ENCODE data around the gene IRX5.

IRX5 gene

DNA sequence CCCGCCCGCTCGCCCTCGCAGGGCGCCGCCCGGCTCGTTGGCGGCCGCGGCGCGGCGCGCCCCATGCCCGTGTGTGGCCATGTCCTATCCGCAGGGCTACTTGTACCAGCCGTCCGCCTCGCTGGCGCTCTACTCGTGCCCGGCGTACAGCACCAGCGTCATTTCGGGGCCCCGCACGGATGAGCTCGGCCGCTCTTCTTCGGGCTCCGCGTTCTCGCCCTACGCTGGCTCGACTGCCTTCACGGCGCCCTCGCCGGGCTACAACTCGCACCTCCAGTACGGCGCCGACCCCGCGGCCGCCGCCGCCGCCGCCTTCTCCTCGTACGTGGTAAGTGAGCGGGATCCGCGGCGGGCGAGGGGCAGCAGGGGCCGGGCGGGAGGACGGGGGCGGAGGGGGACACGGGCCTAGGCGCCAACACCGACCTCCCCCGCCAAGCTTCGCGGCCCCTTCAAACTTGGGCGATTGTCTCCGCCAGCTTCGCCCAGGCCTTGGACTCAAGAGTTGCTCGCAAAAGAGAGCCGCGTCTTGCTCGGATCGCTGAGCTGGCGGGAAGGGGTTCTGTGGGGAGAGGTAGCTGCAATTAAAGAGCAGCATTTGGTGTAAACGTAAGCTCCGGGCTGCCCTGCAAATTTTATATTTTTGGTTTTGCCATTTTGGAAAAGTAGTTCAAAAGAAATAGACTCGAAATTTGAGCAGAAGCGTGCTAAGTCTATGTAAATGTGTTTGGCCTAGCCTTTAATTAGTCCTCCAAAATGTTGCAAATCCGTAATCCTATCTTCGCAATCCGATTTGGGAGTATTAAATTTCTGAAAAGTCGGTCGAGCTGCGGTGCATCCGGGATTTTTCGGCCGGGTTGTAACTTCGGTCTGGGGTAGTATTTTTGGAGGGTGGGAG, 702 bp downstream of the IRX5 start:
- DNase-seq, result peak; percentile 80

DNA sequence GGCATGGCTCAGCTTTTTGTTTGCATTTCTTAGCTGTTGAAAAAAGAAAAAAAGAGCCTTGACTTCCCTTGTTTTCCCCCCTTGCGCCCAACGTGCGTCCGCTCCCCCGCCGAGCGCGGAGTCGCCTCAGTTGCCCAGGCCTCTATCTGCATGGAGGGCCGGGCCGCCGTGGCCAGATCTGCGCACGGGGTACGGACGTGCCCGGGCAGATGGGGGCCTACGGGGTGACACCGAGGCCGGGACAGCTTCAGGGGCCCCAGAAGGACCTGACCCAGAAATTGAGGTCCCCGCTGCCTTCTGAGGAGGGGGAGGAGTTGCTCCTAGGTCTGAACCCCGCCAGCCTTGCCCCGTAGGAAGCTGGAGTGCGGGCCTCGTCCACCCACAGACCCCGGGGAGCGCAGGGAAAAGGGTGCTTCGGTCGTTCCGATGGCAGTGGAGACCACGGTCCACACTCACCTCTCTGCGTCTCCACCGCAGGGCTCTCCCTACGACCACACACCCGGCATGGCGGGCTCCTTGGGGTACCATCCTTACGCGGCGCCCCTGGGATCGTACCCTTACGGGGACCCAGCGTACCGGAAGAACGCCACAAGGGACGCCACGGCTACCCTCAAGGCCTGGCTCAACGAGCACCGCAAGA, 1.5 kb downstream of the IRX5 start:
- DNase-seq, result no peak

DNA sequence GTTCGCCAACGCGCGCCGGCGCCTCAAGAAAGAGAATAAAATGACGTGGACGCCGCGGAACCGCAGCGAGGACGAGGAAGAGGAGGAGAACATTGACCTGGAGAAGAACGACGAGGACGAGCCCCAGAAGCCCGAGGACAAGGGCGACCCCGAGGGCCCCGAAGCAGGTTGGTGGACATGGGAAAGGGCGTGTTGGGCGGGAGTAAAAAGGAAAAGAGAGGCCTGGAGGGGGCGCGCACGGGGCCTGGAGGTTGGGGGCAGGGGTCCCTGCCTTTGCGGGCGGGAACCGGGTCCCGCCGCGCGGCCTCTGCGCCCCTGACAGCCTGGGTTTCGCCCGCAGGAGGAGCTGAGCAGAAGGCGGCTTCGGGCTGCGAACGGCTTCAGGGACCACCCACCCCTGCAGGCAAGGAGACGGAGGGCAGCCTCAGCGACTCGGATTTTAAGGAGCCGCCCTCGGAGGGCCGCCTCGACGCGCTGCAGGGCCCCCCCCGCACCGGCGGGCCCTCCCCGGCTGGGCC, 2.1 kb downstream of the IRX5 start:
- no peak for DNase-seq

DNA sequence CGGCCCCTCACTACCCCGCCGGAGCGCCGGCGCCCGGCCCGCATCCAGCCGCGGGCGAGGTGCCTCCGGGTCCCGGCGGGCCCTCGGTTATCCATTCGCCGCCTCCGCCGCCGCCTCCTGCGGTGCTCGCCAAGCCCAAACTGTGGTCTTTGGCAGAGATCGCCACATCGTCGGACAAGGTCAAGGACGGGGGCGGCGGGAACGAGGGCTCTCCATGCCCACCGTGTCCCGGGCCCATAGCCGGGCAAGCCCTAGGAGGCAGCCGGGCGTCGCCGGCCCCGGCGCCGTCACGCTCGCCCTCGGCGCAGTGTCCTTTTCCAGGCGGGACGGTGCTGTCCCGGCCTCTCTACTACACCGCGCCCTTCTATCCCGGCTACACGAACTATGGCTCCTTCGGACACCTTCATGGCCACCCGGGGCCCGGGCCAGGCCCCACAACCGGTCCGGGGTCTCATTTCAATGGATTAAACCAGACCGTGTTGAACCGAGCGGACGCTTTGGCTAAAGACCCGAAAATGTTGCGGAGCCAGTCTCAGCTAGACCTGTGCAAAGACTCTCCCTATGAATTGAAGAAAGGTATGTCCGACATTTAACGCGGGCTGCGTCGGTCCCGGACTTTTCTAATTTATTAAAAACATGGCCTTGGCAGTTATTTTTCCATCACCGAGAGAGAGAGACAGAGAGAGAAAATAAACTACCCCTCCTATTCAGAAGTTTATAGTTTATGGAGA, 2.8 kb downstream of the IRX5 start:
- DNase-seq, result no peak

DNA sequence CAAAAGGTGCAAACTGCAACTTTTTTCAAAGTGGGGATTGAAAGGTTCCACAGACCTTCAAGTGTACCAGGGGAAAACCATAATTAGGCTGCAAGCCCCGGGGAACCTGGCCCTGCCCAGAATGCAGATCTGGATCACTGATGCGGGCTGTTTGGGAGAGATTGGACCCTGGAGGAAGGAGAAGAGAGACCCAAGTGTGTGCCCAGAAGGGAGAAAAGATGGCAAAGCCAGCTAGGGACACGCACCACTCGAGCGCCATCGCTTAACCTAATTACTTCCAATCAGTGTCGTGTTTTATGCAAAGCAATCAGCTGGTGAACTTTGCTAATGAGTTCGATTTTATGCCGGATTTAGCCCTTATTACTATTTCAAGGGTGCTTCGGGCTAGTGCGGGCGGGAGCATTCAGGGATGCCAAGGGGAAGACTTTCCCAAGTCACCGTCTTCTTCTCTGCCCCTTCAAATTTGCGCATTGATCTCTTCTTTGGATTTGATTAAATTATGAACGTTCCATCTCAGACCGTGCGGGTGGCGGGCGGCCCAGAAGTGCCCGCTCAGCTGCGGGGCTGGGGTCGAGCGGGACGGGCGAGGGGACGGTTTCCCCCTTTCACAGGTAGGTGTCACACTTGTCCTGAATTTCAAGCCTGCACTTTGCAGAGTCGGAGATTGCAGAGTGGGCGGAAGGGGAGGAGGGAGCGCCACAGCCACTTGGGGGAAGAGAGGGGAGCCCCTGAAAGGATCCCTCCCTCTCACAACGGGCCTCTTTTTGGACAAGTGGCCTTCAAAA, 4.0 kb downstream of the IRX5 start:
- DNase-seq, result peak; percentile 16

DNA sequence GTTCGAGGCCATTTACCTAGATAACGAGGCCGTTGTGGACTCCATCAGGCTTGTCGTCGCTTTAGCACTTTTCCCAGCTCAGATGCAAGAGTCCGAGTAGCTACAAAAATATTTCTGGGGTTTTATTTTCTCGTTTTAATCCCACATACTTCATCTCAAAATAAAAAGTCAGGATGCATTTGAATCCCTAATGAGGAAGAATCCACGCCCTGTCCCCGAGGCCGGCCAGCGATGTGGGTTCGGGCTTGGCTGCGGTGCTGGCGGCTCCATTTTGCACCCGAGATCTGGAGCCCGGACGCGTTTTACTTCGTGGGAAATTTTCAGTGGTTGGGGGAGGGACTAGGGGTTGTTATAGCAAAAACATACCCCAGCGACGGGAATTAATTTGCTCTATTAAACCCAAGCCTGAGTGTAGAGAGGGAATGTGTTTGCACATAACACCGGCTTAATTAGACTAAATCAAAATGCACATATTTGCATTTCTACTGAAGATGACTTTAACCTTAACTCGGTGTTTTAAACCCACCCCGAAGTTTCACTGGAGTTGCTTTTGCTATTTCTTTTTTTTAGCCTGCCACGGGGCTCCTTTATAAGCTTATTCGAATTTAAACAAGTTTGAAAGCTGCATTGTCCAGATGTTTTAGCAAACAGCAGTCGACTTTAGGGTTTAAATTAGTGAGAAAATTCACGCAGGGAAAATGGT, 4.8 kb downstream of the IRX5 start:
- DNase-seq, result no peak

DNA sequence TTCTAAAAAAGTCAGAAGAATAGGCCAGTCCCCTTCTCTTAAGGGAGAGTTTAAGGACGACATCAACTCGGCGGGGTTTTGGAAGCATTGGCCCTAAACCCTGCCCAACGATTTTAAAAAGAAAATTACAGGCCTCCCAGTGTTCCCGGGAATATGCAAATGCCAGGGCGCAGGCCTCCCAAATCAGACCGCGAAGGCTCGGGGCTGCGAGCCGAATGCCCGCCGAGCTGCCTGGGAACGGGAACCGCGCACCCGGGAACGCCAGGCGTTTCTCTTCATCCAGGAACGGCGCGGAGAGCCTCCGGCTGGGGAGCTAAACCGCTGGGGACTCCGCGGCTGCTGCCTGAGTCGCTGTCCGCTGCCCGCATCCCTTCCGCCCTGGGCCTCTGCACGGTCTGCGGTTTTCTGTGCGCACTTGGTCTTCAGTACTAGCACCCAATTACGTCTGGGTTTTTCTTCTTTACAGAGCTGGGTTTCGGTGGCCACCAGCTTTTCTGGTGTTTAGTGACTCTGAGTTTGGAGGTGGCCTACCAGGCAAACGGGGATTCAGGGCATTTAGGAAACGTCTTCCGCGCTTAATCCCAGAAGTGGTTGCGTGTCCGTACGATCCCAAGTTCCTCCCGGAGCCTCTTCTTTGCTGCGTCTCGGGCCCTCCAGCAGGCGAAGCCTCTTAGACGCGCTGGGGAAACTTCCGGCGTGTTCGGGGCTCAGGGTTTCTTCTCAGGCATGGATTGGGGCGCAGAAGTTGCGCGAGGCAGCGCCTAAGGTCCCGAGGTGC, 5.7 kb downstream of the IRX5 start:
- peak; percentile 67 for DNase-seq

DNA sequence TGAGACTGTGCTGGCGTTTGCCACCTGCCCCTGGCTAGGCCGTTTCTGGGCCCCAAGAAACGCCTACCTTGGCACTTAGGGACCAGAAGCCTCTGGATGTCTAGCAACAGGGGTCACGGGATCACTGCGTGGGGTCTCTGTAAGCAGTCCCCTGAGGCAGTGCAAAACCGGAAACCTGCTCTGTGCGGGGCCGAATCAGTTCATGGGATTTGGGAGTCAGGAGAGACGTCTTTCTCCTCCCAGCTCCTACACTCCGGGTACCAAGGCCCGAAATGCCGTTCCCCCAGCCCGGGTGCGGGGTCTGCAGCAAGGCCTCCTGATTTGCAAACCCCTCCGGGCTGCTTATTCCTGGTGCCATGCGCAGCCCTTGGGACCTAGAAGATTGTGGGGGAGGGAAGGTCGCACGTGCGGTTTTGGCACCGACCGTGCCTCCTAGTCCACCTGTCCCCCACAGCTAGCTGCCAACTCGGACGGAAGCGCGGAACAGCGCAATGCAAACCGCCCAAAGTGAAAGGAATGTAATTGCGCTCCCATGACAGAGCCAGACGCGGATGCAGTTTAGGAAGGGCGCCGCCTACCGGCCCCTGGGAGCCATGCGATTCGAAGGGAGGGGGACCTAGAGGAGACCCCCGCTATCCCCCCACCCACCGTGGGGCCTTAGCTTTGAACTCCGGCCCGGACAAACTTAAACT, 6.5 kb downstream of the IRX5 start:
- peak; percentile 41 for DNase-seq

DNA sequence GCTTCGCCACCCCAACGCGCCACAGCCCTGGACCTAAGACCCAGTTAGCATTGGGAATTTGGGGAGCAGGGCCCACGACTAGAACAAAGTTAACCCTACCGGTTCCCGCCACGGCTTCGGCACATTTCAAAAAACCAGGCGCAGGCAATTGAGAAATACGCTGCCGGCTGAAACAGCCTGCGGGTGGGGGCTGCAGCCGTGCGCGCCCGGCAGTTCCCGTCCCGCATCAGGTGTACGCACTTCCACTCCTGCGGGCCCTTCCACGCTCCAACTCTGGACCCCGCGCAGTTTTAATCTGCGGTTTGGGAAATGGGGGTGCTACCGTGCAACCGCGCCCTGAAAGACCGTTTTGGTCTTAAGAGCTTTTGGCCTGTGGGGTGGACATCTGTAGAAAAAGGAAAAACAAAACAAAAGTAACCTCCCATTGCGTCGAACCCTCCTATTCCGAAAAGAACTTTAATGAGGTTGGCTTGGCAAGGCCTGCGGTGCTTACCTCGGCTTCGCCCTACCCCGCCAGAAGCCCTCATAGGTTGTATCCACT, 7.1 kb downstream of the IRX5 start:
- DNase-seq, result no peak

DNA sequence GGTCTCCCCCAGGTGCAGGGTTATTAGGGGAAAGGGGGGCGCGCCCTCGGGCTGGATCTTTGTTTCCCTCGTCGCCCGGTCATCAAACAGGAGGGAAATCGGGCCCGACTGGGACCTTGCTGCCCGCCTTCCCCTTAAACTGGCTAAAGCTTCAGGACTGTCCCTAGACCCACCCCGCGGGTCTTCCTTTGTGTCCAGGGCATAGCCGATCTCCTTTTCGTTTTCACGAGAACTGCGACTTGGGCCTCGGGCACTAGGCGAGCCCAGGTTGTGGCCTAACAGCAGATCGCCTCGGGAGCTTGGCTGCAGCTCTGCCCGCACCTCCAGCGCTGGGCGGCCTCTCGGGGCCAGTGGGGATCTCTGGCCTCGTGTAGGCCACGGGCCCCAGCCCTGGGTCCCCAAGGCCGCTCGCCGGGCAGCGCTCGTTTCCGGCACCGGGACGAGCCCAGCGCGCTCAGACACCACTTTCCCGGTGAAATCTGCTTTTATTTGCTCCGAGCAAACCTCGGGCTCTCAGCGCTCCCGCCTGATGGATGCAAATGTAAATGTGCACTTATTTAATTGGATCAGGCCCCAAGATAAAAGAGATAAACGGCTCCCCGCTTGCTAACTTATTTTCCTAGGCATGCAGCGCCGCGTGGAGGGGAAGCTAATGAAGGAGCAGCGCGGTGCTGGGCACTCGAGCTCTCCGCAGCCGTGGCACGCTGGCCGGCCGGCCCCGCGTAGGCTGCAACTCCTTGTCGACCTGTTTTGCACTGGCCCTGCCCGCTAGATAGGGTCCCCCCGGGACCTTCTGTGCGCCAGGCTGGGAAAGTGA, 7.8 kb downstream of the IRX5 start:
- DNase-seq, result no peak

DNA sequence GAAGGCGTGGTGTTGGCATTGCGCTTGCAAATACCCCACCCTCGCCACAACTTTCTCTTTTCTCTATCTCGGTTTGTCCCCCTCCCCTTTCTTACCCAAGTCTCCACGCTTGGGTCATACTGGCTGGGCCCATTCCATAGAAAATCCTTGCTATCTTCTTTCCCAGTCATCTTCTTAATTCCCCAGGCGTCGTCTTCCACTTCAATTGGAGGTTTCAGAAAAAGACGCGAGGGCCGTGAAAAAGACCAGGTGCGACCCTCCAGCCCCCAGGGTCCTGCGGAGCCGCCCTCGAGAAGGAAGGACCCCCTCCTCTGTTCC, 8.3 kb downstream of the IRX5 start:
- no peak for DNase-seq

DNA sequence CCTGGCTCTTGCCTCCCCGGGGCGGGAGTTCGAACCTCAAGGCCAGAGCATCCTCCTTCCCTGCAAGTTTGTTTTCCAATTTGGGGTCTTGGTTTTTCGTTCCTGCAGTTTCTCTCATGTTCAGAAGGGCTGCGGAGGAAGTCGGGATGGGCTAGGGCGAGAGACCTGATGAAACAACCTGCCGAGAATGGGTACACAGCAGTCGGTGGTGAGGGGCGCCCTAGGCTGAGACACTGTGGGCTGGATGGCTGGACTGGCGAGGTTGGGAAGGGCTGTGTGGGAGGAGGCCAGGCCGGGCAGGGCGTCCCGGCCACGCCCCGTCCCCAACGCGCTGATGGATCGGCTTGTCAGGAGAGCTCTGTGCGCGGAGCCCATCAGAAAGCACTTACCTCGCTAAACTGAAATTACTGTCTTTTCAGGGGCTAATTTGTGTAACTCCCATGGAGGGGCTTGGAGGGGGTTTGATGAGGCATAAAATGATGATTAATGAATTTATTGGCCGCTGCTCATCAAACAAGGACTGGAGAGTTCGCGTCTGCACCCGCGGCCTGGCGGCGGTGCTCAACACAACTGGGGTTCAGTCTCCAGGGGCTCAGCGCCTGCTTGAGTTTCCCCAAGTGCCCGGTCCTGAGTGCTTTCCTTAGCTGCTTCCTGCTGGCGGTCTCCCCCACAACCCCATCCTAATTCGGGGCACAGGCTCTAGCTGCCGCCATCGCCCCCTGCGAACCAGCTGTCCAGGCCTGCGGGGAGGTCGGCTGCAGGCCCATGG, 9.0 kb downstream of the IRX5 start:
- DNase-seq, result no peak

DNA sequence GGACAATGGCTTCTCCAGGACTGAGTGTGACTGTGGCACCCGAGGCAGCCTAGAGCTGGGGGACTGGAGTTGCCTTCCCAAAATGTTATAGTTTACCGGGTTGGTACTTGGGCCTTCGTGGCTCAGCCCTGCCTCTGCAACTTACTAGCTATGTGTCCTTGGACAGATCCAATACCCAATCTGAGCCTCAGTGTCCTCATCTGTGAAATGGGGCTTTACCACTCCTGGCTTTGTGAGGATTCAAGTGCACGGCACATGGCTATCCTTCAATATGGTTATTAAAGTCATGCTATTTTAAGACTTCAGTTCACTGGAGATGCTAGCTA, 9.6 kb downstream of the IRX5 start:
- no peak for DNase-seq

DNA sequence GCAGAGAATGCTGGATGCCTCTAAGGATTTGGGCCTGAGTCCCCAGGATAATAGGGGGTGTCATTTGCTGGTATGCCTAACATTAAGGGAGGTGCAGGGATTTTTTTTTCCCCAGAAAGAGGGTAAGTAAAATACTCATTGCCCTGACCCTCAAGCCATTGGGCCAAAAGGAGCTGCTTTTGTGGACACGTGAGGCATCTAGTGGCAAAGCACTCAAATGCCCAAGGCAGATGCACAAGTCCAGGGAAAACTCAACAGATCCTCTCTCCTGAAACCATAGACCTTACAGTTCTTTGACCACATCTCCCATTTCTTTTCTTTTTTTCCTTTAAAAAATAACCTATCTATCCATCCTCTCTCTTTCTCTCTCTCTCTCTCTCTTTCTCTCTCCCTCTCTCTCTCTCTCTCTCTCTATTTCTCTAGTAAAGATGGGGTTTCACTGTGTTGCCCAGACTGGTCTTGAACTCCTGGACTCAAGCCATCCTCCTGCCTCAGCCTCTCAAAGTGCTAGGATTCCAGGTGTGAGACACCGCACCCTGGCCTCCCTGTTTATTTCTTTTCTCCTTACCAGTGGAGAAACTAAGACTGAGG, 11.8 kb downstream of the IRX5 start:
- DNase-seq, result peak; percentile 19

DNA sequence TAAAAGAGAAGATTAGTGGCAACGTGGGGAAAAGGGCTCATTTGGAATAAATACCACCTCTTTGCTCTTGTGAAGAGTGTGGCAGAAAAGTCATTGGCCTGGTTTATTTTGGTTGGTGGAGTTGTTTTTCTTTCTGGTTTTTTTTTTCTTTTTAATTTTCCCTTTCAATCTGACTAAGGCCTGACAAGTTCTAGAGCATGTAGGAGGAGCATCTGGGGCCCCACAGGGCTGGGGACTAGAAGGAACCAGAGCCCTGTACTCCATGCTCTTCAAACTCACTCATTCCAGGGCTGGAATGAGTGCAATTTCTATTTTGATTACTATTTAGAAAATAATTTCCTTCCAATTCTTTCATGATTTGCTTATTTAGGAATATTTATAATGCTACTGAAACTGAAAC, 13.3 kb downstream of the IRX5 start:
- no peak for DNase-seq

DNA sequence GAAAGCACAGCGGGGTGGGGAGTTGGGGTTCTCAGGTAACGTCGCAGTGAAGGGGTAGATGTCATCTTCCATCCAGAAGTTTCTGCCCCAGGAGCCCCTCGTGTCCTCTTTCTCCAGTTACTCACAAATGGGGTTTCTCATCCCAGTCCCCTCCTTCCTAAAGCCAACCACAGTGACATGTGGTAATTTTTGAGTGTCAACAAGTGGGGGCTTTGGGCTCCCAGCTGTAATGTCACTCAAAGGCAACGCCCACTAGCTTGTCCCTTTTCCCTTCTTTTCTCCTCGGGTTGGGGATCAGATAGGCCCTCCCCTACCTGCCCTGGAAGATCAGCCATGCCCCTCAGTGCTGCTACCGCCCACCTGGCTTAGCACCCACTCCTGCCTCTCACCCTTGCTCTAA, 14.4 kb downstream of the IRX5 start:
- no peak for DNase-seq

DNA sequence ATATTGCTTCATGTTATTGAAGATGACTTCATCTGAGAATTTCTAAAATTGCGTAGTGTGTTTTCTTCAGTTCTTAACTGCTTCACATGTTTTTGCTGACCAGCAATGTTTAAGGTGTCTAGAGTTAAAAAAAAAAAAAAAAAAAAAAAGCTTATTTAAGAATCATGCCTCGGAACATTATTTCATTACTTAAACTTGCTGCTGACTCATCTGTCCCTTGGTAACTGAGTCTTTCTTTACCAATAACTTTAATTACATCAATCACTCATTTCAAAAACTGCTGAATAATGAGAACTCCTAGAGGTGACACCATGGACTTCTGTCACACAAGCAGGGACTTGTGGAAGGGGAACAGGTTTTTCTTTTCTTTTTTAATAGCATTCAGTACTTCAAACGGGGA, 16.2 kb downstream of the IRX5 start:
- no peak for DNase-seq

DNA sequence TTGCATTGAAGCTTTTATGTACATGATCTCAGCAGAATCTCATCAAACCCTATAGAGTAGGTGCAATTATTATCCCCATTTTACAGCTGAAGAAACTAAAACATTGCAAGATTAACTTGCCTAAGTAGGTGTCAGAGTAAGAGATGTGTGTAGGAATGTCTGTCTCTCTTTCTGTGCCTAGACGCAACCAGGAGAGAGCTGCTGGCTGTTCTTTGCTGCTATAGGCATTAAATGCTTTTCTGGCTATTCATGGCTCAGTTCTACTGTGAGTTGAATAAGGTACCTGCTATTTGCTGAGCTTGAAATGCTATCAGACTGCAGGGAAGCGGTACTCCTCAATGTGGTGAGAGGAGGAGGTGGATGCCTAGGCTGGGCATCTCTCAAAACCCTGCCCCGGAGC, 17.0 kb downstream of the IRX5 start:
- no peak for DNase-seq

DNA sequence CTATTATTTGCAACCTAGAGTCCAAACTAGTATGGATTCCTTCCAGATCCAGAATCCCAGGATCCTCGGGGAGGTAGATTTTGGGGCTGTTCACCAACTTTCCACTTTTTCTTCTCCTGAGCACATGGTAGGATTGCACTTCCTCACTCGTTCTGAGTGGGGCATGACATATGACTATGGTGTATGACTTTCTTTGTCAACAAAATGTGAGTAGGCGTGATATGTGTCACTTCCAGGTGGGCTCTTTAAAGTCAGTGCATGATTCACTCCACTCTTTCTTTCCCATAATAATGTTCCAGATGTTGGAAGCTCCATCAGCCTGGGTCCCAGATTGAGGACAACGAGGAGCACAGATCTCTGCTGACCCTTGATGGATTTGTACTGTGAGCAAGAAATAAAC, 21.5 kb downstream of the IRX5 start:
- DNase-seq, result no peak

All from DMS53 (cell line).